K562 (cell line): Measurements from ENCODE around the gene AARS1. TPM values are rescaled to one million over a fixed set of nuclear protein-coding genes. Genes with fewer than 3 reads are reported as not detected.

ENCODE experiments used
- ATAC-seq: fragments of 200-7000 bp; cut with Tn5 transposase; 3 replicates; pipeline ENCODE4 v1.9.1; 2020; ENCODE audit warnings: moderate library complexity
- BruUV-seq: library from RNA; stranded (reverse); fragments of 400-500 nt; replicated peaks from 2 replicates; lab custom pipeline; 2021; lab: Mats Ljungman, UMichigan
- CTCF ChIA-PET: fragments of 300-600 bp; formaldehyde crosslinking; extraction: SDS; loops from one replicate; lab custom pipeline; 2021; ENCODE audit warnings: low intra/inter-chr PET ratio; lab: Yijun Ruan, JAX
- POLR2A ChIA-PET: fragments of 300-600, 350-650 bp; sonication (Branson Sonifier 250); formaldehyde crosslinking; extraction: SDS; loops from one replicate; lab custom pipeline; 2021; ENCODE audit warnings: antibody characterized with exemption, inconsistent platforms; lab: Yijun Ruan, JAX
- DNase-seq, 4 experiments: peaks; one replicate each; pipeline versions ENCODE4 v3.0.0 to v3.0.0-alpha.2; 2011 to 2018; ENCODE audit warnings: low spot score in 3 of 4, mixed read lengths in 3 of 4; ENCODE audit errors: extremely low read depth in 1 of 4
- FAIRE-seq: peaks from 2 replicates; lab custom pipeline; 2011; peaks lifted over from hg19 to GRCh38; lab: Jason Lieb, UNC
- H2AFZ ChIP-seq: 2 replicates; pipeline ENCODE4 v1.6.0; 2011; ENCODE audit warnings: low read depth, low read length, control low read depth, inconsistent platforms
- H3K27ac ChIP-seq: fragments of 200-600 bp; 3 replicates; pipeline ENCODE4 v1.8.0; 2011; ENCODE audit warnings: low read depth, mild to moderate bottlenecking, control low read depth, inconsistent platforms, low read length, moderate library complexity, mixed read lengths; ENCODE audit errors: extremely low read depth
- H3K27me3 ChIP-seq, 2 experiments: fragments of 300-600 bp in 1 of 2; 2 replicates in 1 of 2; 3 replicates in 1 of 2; pipeline versions ENCODE4 v1.6.0 to v1.8.0; 2011; ENCODE audit warnings: inconsistent platforms in 2 of 2, low read length in 2 of 2, mild to moderate bottlenecking in 1 of 2, mixed read lengths in 1 of 2, moderate library complexity in 1 of 2; ENCODE audit not compliant: control insufficient read depth in 2 of 2, insufficient read depth in 2 of 2
- H3K36me3 ChIP-seq: fragments of 300-600 bp; 3 replicates; pipeline ENCODE4 v1.8.0; 2011; ENCODE audit warnings: mild to moderate bottlenecking, low read length, inconsistent platforms; ENCODE audit not compliant: control insufficient read depth, insufficient read depth
- H3K4me1 ChIP-seq, 2 experiments: fragments of 200-600 bp in 1 of 2; replicated peaks in 1 of 2; 2 replicates in 1 of 2; 3 replicates in 1 of 2; pipeline versions ENCODE4 v1.5.1 to v1.8.0; 2011; ENCODE audit warnings: inconsistent platforms in 2 of 2, low read length in 2 of 2, mild to moderate bottlenecking in 1 of 2, mixed read lengths in 1 of 2, moderate library complexity in 1 of 2; ENCODE audit not compliant: control insufficient read depth in 2 of 2, insufficient read depth in 2 of 2
- H3K4me2 ChIP-seq: 2 replicates; pipeline ENCODE4 v1.6.1; 2011; ENCODE audit warnings: low read length, control low read depth, inconsistent platforms, mixed read lengths; ENCODE audit not compliant: insufficient read depth
- H3K4me3 ChIP-seq: fragments of 200-600 bp; sonication (generic), shearing (Covaris generic); 2 replicates; pipeline ENCODE4 v1.5.1; 2016; ENCODE audit warnings: control low read depth, inconsistent platforms
- H3K79me2 ChIP-seq: fragments of 200-600 bp; 3 replicates; pipeline ENCODE4 v1.8.0; 2011; ENCODE audit warnings: low read length, inconsistent platforms; ENCODE audit not compliant: control insufficient read depth, insufficient read depth
- H3K9ac ChIP-seq, 2 experiments: 2 replicates each; pipeline versions ENCODE4 v1.6.0 to v1.6.1; 2011; ENCODE audit warnings: low read depth in 2 of 2, low read length in 2 of 2, control low read depth in 1 of 2, inconsistent platforms in 1 of 2, mild to moderate bottlenecking in 1 of 2, mixed read lengths in 1 of 2; ENCODE audit not compliant: insufficient read depth in 1 of 2
- H3K9me1 ChIP-seq: one replicate; pipeline ENCODE4 v1.6.0; 2011; ENCODE audit warnings: inconsistent platforms, mild to moderate bottlenecking, low read length, moderate library complexity; ENCODE audit not compliant: control insufficient read depth, insufficient read depth
- H3K9me3 ChIP-seq: replicated peaks from 2 replicates; pipeline ENCODE4 v1.5.1; 2011; ENCODE audit warnings: low read depth, low read length, inconsistent platforms; ENCODE audit not compliant: control insufficient read depth, insufficient read depth
- H4K20me1 ChIP-seq: replicated peaks from 2 replicates; pipeline ENCODE4 v1.6.1; 2011; ENCODE audit warnings: low read length, inconsistent platforms, mixed read lengths; ENCODE audit not compliant: control insufficient read depth, insufficient read depth
- BDP1 ChIP-seq: IDR thresholded peaks from 3 replicates; pipeline ENCODE4 v1.6.1; 2011; ENCODE audit not compliant: insufficient read length, insufficient read depth
- CBX3 ChIP-seq, 2 experiments: IDR thresholded peaks; 1 replicate in 1 of 2; 2 replicates in 1 of 2; pipeline ENCODE4 v1.6.1; 2012; ENCODE audit warnings: inconsistent platforms in 2 of 2, low read length in 2 of 2, borderline replicate concordance in 1 of 2, control low read depth in 1 of 2
- DACH1 ChIP-seq: fragments of 450-650 bp; IDR thresholded peaks from 2 replicates; pipeline ENCODE4 v1.6.1; 2018; ENCODE audit not compliant: partially characterized antibody
- FOXK2 ChIP-seq, 2 experiments: fragments of 450-650 bp; IDR thresholded peaks in 1 of 2; conservative IDR thresholded peaks in 1 of 2; 2 replicates each; pipeline ENCODE4 v1.6.1; 2016; ENCODE audit warnings: low read depth in 2 of 2, mild to moderate bottlenecking in 1 of 2
- HLTF ChIP-seq: fragments of 450-650 bp; IDR thresholded peaks from 2 replicates; pipeline ENCODE4 v1.6.1; 2016
- HNRNPH1 ChIP-seq: fragments of 200-400 bp; formaldehyde crosslinking; optimal IDR thresholded peaks from 2 replicates; pipeline ENCODE3; 2017; ENCODE audit warnings: low read depth, mild to moderate bottlenecking, low read length, moderate library complexity
- NRF1 ChIP-seq, 2 experiments: fragments of 450-650 bp; IDR thresholded peaks in 1 of 2; conservative IDR thresholded peaks in 1 of 2; 2 replicates each; pipeline ENCODE4 v1.6.1; 2014; ENCODE audit warnings: mild to moderate bottlenecking in 2 of 2
- PHTF2 ChIP-seq: fragments of 250-450 bp; sonication (Bioruptor Pico); IDR thresholded peaks from 2 replicates; pipeline ENCODE4 v1.5.0; 2021; ENCODE audit warnings: mild to moderate bottlenecking
- RBM39 ChIP-seq: fragments of 200-400 bp; formaldehyde crosslinking; optimal IDR thresholded peaks from 2 replicates; pipeline ENCODE3; 2018; ENCODE audit warnings: low read depth, low read length
- TGIF2 ChIP-seq: sonication (generic); formaldehyde crosslinking; IDR thresholded peaks from 2 replicates; pipeline ENCODE4 v1.8.1; 2022; ENCODE audit warnings: mild to moderate bottlenecking, missing genetic modification reagents, moderate library complexity
- TRIM24 ChIP-seq, 2 experiments: fragments of 450-650 bp; IDR thresholded peaks; 2 replicates each; pipeline ENCODE4 v1.6.1; 2016
- TRIM28 ChIP-seq: fragments of 450-650 bp; IDR thresholded peaks from 2 replicates; pipeline ENCODE4 v1.6.1; 2017
- XRCC5 ChIP-seq: fragments of 200-400 bp; formaldehyde crosslinking; IDR thresholded peaks from 2 replicates; pipeline ENCODE4 v1.6.1; 2017; ENCODE audit warnings: low read depth, mild to moderate bottlenecking, low read length
- ZC3H8 ChIP-seq: fragments of 450-650 bp; IDR thresholded peaks from 2 replicates; pipeline ENCODE4 v1.6.1; 2017
- ZFP1 ChIP-seq: fragments of 450-650 bp; formaldehyde crosslinking; IDR thresholded peaks from 2 replicates; pipeline ENCODE4 v1.4.0; 2020; ENCODE audit warnings: mild to moderate bottlenecking, mixed read lengths
- ZNF174 ChIP-seq: fragments of 250-450 bp; sonication (Bioruptor Pico); IDR thresholded peaks from 2 replicates; pipeline ENCODE4 v1.4.0; 2020; ENCODE audit warnings: mild to moderate bottlenecking
- WGBS: fragments of 100-300 bp; shearing (Covaris generic); methylation state at CpG from one replicate; pipeline ENCODE4 v1.1.6; 2016; ENCODE audit warnings: low coverage, mixed read lengths; ENCODE audit not compliant: insufficient coverage; ENCODE audit errors: missing lambda C conversion rate; 5-methylcytosine and 5-hydroxymethylcytosine counted together
- in situ Hi-C: fragments of 300-500 bp; cut with MboI; formaldehyde crosslinking; loops from 4 replicates; pipeline ENCODE4 v1.15.0; 2018; ENCODE audit warnings: inconsistent platforms, mixed read lengths
- intact Hi-C: fragments of 100-400 bp; cut with micrococcal nuclease; formaldehyde crosslinking; loops from 2 replicates; pipeline ENCODE4 v1.14.2; 2022
- polyA plus RNA-seq, 8 experiments: library from polyadenylated mRNA; depleted of rRNA in 4 of 8; stranded (reverse) in 5 of 8; unstranded in 3 of 8; fragments of >200 nt; fragmentation: Nextera tagmentation in 2 of 8; fragmentation: Illumina TruSeq in 1 of 8; extraction: Ambion mirVana in 2 of 8; extraction: Trizol in 1 of 8; gene quantifications; 2 replicates each; pipeline versions ENCODE4 v1.2.1 to v1.2.3, GENCODE V29; 2011 to 2014; ENCODE audit warnings: inconsistent platforms in 1 of 8, missing spikeins in 1 of 8
- total RNA-seq, 7 experiments: library from RNA; depleted of rRNA in 6 of 7; stranded (reverse); fragments of >200 nt in 6 of 7; fragmentation: Illumina TruSeq in 2 of 7; extraction: Trizol in 2 of 7; gene quantifications; 2 replicates each; pipeline versions ENCODE4 v1.2.1 to v1.2.3, GENCODE V29; 2011 to 2021; ENCODE audit warnings: low replicate concordance in 1 of 7
- TF ChIP-seq, protein P1 (sequence below): fragments of 450-650 bp; IDR thresholded peaks from 2 replicates; pipeline ENCODE4 v1.6.1; 2017; ENCODE audit warnings: mild to moderate bottlenecking, moderate library complexity

The AARS1 gene
- total and polyA plus RNA-seq, 9 of the 15 experiments (the other 6 are each of a cell fraction or from before 2014, with no cell fraction given): 50.1 to 235 (median 174) TPM

DNA sequence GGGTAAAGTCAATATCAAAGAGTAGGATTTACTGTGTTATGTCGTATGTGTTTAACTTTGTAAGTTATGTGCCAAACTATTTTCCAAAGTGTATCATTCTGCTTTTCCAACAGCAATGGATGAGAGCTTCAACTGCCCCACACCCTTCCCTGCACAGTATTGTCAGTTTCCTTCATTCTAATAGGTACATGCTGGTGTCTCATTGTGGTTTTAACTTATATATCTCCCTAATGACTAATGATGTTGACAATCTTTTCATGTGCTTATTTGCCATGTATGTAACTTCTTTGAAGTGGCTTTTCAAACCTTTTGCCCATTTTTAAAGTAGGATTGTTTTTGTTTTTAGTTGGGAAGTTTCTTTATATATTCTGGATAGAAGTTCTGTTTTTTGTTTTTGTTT, 13.4 kb upstream of the AARS1 start:
- Histone ChIP-seq H3K9me3 (peaks cover 7% of the 10 kb centered on the region; the same call in 1 of the 2 replicates), H3K27me3 (no peaks in the 10 kb centered on the region), H3K79me2 (peaks cover 36% of the 10 kb centered on the region), H3K36me3 (peaks cover 3% of the 10 kb centered on the region; the same call in 1 of the 3 replicates), H3K4me3 (no peak overlapping the region), H3K9me1 (no peaks in the 10 kb centered on the region), H4K20me1 (no peaks in the 10 kb centered on the region), H3K4me1 (peaks cover 0 to 4% of the 10 kb centered on the region in 2 experiments; a peak in 1 of 5 replicates), H3K9ac (no peak overlapping the region), H3K4me2 (no peak overlapping the region), H2AFZ (no peak overlapping the region), H3K27ac (no peak overlapping the region)
- ChIA-PET CTCF (no interaction called here), POLR2A (no interaction called here)
- ATAC-seq (no peak), DNase-seq (no peak), FAIRE-seq (no peak)
- in situ Hi-C loops (no loop called here), intact Hi-C loops (no loop called here)
- TF ChIP-seq BDP1 (no peak), ZC3H8 (no peak), HLTF (no peak)
- 50% methylated on average over 1 of the region's 1 CpG for WGBS
- no TSS peak for BruUV-seq

DNA sequence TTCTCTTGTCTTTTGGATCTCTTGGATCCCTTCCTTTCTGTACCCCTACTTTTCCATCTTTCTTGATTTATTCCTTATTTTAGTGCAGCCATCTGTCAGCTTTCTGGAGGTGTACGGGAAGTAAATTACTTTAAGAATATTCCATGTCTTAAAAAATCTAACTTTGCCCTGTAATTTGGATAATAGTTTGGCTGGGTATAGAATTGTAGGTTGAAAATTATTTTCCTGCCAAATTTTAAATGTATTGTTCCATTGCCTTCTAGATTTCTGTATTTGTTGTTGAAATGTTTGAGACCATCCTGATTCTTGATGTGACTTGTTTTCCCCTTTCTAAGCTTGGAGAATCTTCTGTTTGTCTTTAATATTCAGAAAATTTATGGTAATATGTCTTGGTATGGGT, 11.8 kb upstream of the AARS1 start:
- no peak overlapping the region for H3K27ac ChIP-seq
- 56% methylated on average over 1 of the region's 1 CpG for WGBS
- peaks cover 0 to 4% of the 10 kb centered on the region in 2 experiments; a peak in 1 of 5 replicates for H3K4me1 ChIP-seq
- ATAC-seq (no peak), FAIRE-seq (no peak), DNase-seq (no peak)
- H3K36me3 ChIP-seq: peaks cover 3% of the 10 kb centered on the region; the same call in 1 of the 3 replicates
- no peak overlapping the region for H3K9ac ChIP-seq
- no TSS peak for BruUV-seq
- peaks cover 7% of the 10 kb centered on the region; the same call in 1 of the 2 replicates for H3K9me3 ChIP-seq
- H2AFZ ChIP-seq: no peak overlapping the region
- peak; percentile 43; the same call in 1 of the 2 replicates for TF ChIP-seq TRIM28
- no peak for TF ChIP-seq DACH1
- TF ChIP-seq NRF1 (conservative IDR thresholded peaks at IDR 0.05 in 1 of 2, IDR thresholded peaks at IDR 0.05 in 1 of 2): no peak
- peak in 1 of 2 experiments; percentile 30; a peak in 1 of 3 replicates for TF ChIP-seq CBX3 (IDR thresholded peaks at IDR 0.05; ENCODE audit: borderline replicate concordance in 1 of 2, low read length in 2 of 2)
- no peak for TF ChIP-seq RBM39
- TF ChIP-seq, protein P1, sequence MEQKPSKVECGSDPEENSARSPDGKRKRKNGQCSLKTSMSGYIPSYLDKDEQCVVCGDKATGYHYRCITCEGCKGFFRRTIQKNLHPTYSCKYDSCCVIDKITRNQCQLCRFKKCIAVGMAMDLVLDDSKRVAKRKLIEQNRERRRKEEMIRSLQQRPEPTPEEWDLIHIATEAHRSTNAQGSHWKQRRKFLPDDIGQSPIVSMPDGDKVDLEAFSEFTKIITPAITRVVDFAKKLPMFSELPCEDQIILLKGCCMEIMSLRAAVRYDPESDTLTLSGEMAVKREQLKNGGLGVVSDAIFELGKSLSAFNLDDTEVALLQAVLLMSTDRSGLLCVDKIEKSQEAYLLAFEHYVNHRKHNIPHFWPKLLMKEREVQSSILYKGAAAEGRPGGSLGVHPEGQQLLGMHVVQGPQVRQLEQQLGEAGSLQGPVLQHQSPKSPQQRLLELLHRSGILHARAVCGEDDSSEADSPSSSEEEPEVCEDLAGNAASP: no peak
- TF ChIP-seq TRIM24 (IDR thresholded peaks at IDR 0.05): 0 out of 4 replicates have a peak, but pooled peaks of 1 of the 2 experiments have one; percentile 24
- TF ChIP-seq TGIF2 (CRISPR knock-in tag): no peak
- TF ChIP-seq ZFP1: peak; percentile 84
- no peak for TF ChIP-seq ZNF174 (CRISPR knock-in tag)
- no peak for TF ChIP-seq PHTF2
- TF ChIP-seq FOXK2 (conservative IDR thresholded peaks at IDR 0.05 in 1 of 2, IDR thresholded peaks at IDR 0.05 in 1 of 2; ENCODE audit: low read depth in 2 of 2): no peak
- TF ChIP-seq HNRNPH1: no peak
- no peak for TF ChIP-seq XRCC5
- in situ Hi-C loops: no loop called here
- intact Hi-C loops: no loop called here
- H3K4me2 ChIP-seq: no peak overlapping the region
- no peaks in the 10 kb centered on the region for H3K27me3 ChIP-seq
- POLR2A ChIA-PET: interaction anchor here (0.6 kb wide), 1 partner anchor 20 kb away, joined by 6 read pairs; no protein-coding TSS in a partner anchor
- CTCF ChIA-PET: no interaction called here
- H3K9me1 ChIP-seq: no peaks in the 10 kb centered on the region
- no peak overlapping the region for H3K4me3 ChIP-seq
- no peaks in the 10 kb centered on the region for H4K20me1 ChIP-seq
- H3K79me2 ChIP-seq: peaks cover 36% of the 10 kb centered on the region
